Lower lobe of right lung (tissue), 2 donors: ENCODE measurements around the gene SMIM1. TPM values are rescaled to one million over a fixed set of nuclear protein-coding genes. Genes with fewer than 3 reads are reported as not detected.

Experiments used
- ATAC-seq, 2 donors: fragments of 200-7000 bp; cut with Tn5 transposase; one replicate each; pipeline ENCODE4 v1.9.1; 2020 to 2022; ENCODE audit warnings: mild to moderate bottlenecking in 2 of 2, moderate library complexity in 2 of 2
- DNase-seq: peaks from one replicate; pipeline ENCODE4 v3.0.0-alpha.2; 2020
- H3K27ac ChIP-seq: fragments of 200-600 bp; one replicate; pipeline ENCODE4 v1.8.0; 2022
- H3K27me3 ChIP-seq: fragments of 200-600 bp; one replicate; pipeline ENCODE4 v1.8.0; 2022; ENCODE audit warnings: low read depth
- H3K36me3 ChIP-seq: fragments of 200-600 bp; one replicate; pipeline ENCODE4 v1.8.0; 2022; ENCODE audit warnings: mild to moderate bottlenecking
- H3K4me1 ChIP-seq: fragments of 200-600 bp; one replicate; pipeline ENCODE4 v1.8.0; 2022
- H3K4me3 ChIP-seq: fragments of 200-600 bp; one replicate; pipeline ENCODE4 v1.8.0; 2022; ENCODE audit warnings: mild to moderate bottlenecking
- H3K9me3 ChIP-seq: fragments of 200-600 bp; one replicate; pipeline ENCODE4 v1.8.0; 2022
- CTCF ChIP-seq: fragments of 200-600 bp; IDR thresholded peaks from one replicate; pipeline ENCODE4 v1.8.0; 2022; ENCODE audit warnings: antibody characterized with exemption, mild to moderate bottlenecking
- intact Hi-C: fragments of 100-400 bp; cut with DNase I; formaldehyde crosslinking; loops from one replicate; pipeline ENCODE4 v1.11.0; 2022
- total RNA-seq: library from RNA; stranded (reverse); fragmentation: NEBNext Ultra II Directional; extraction: Animal tissue kit (Norgen Biotek cat#: 25700); gene quantifications from one replicate; pipeline ENCODE4 v1.2.1, GENCODE V29; 2021
- donor health status: DM: no; HTN: yes; CAD: no; lungs with severe emphysema.

The SMIM1 gene
- total RNA-seq, 1 donor from 2014 or later = 8.5 TPM

DNA sequence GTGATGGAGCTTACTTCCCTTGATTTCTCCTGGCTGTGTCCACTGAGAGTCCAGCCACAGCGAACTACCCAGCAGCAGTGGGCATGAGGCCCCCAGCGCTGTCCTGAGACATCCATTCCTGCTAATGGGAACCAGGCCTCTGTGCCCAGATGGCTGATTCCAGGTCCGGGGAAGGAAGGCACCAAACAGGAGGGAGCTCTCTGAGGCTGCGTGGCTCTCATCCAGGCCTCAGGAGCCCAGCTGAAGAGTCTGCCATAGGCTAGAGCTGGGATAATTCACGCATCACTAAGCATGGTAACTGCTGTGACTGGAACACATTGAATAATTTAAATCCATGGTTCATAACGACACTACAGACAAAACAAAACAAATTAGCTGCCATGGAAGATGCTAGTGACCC is 48.5 kb downstream of the SMIM1 start:
- Histone ChIP-seq H3K27me3 (no peaks in the 10 kb centered on the region), H3K4me1 (no peaks in the 10 kb centered on the region), H3K36me3 (peaks cover 73% of the 10 kb centered on the region), H3K9me3 (no peaks in the 10 kb centered on the region), H3K4me3 (no peak overlapping the region), H3K27ac (no peak overlapping the region)
- intact Hi-C loops = no loop called here
- DNase-seq (peak; percentile 19), ATAC-seq (no peak)
- no peak for TF ChIP-seq CTCF

- TF ChIP-seq CTCF = no peak
- Histone ChIP-seq H3K36me3 (peaks cover 75% of the 10 kb centered on the region), H3K4me1 (no peaks in the 10 kb centered on the region), H3K9me3 (no peaks in the 10 kb centered on the region), H3K4me3 (no peak overlapping the region), H3K27ac (no peak overlapping the region), H3K27me3 (no peaks in the 10 kb centered on the region)
- no peak for ATAC-seq
- DNase-seq = peak; percentile 36
- intact Hi-C loops = no loop called here
These were observed 48.9 kb downstream of the SMIM1 start for GRCh38 chr1:3821447-3821846.

DNA sequence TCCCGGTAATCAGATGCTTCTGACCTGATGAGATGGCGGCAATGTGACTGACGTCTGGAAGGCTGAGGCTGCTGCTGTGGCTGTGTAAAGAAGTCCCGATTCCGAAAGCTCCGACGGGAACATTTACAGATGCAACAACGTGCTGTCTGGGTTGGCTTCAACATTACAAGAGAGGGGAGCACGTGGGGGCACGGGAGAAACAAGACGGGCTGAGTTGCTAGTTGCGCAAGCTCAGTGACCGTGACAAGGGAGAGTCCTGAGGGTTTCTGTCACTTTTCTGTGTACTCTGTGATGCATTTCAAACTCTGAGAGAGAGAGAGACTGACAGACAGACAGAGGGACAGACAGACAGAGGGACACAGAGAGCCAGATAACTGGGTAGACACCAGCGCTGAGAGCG is 49.4 kb downstream of the SMIM1 start:
- peaks cover 79% of the 10 kb centered on the region for H3K36me3 ChIP-seq
- H3K4me1 ChIP-seq = no peaks in the 10 kb centered on the region
- intact Hi-C loops = no loop called here
- ATAC-seq (no peak), DNase-seq (peak; percentile 20)
- no peaks in the 10 kb centered on the region for H3K9me3 ChIP-seq
- H3K27me3 ChIP-seq = no peaks in the 10 kb centered on the region
- H3K27ac ChIP-seq = no peak overlapping the region
- no peak overlapping the region for H3K4me3 ChIP-seq
- TF ChIP-seq CTCF = no peak

- DNase-seq (peak; percentile 30), ATAC-seq (no peak)
- intact Hi-C loops = no loop called here
- Histone ChIP-seq H3K36me3 (peaks cover 84% of the 10 kb centered on the region), H3K4me3 (no peak overlapping the region), H3K27ac (no peak overlapping the region), H3K27me3 (no peaks in the 10 kb centered on the region), H3K4me1 (no peaks in the 10 kb centered on the region), H3K9me3 (no peaks in the 10 kb centered on the region)
- no peak for TF ChIP-seq CTCF
These were observed 49.9 kb downstream of the SMIM1 start for GRCh38 chr1:3822421-3822820.

- Histone ChIP-seq H3K36me3 (peaks cover 97% of the 10 kb centered on the region), H3K4me3 (no peak overlapping the region), H3K9me3 (no peaks in the 10 kb centered on the region), H3K4me1 (no peaks in the 10 kb centered on the region), H3K27me3 (no peaks in the 10 kb centered on the region), H3K27ac (no peak overlapping the region)
- intact Hi-C loops = no loop called here
- no peak for TF ChIP-seq CTCF
- no peak for ATAC-seq
- DNase-seq = peak; percentile 11
These were observed 52.1 kb downstream of the SMIM1 start for GRCh38 chr1:3824650-3825049.

- H3K9me3 ChIP-seq = no peaks in the 10 kb centered on the region
- TF ChIP-seq CTCF = no peak
- ATAC-seq = no peak
- no peak for DNase-seq
- H3K4me3 ChIP-seq = no peak overlapping the region
- H3K36me3 ChIP-seq = peaks cover 97% of the 10 kb centered on the region
- no peak overlapping the region for H3K27ac ChIP-seq
- H3K4me1 ChIP-seq = no peaks in the 10 kb centered on the region
- no peaks in the 10 kb centered on the region for H3K27me3 ChIP-seq
- intact Hi-C loops = no loop called here
These were observed 52.8 kb downstream of the SMIM1 start for GRCh38 chr1:3825356-3825755.
